GM12865 (cell line): Measurements from ENCODE around the gene ADAMTS12.

Source experiments
- DNase-seq: peaks from one replicate; pipeline ENCODE4 v3.0.0; 2010; ENCODE audit warnings: low read depth
- H3K4me3 ChIP-seq: 2 replicates; pipeline ENCODE4 v1.5.1; 2011; ENCODE audit warnings: mild to moderate bottlenecking, low read depth, low read length, control low read depth
- CTCF ChIP-seq: IDR thresholded peaks from 2 replicates; pipeline ENCODE4 v1.5.1; 2011; ENCODE audit warnings: low read length, control low read depth, low read depth, inconsistent platforms; ENCODE audit not compliant: insufficient read depth; ENCODE audit errors: missing control alignments

The ADAMTS12 gene

GRCh38 chr5:33888587-33888986, 3.2 kb downstream of the ADAMTS12 start:
- TF ChIP-seq CTCF: no peak
- H3K4me3 ChIP-seq: no peak overlapping the region

GRCh38 chr5:33887268-33887667, 4.5 kb downstream of the ADAMTS12 start:
- no peak for TF ChIP-seq CTCF
- no peak overlapping the region for H3K4me3 ChIP-seq
- DNase-seq: no peak

More at GRCh38 chr5:33888587-33888986, 3.2 kb downstream of the ADAMTS12 start:
- DNase-seq: no peak

- H3K4me3 ChIP-seq: no peak overlapping the region
- TF ChIP-seq CTCF: no peak
- DNase-seq: no peak
These were observed 5.5 kb downstream of the ADAMTS12 start for GRCh38 chr5:33886283-33886682.

- TF ChIP-seq CTCF: no peak
- no peak overlapping the region for H3K4me3 ChIP-seq
- DNase-seq: no peak
These were observed 6.1 kb downstream of the ADAMTS12 start for GRCh38 chr5:33885679-33886078.

GRCh38 chr5:33883482-33883881, 8.3 kb downstream of the ADAMTS12 start:
- no peak overlapping the region for H3K4me3 ChIP-seq
- no peak for TF ChIP-seq CTCF
- no peak for DNase-seq

- TF ChIP-seq CTCF: no peak
- no peak for DNase-seq
- H3K4me3 ChIP-seq: no peak overlapping the region
These were observed 11.5 kb downstream of the ADAMTS12 start for GRCh38 chr5:33880319-33880718.

GRCh38 chr5:33877449-33877848, 14.3 kb downstream of the ADAMTS12 start:
- TF ChIP-seq CTCF: no peak
- H3K4me3 ChIP-seq: no peak overlapping the region
- DNase-seq: no peak
